Testis (tissue), 3 donors: Measurements from ENCODE around the gene NLGN4X. TPM values are rescaled to one million over a fixed set of nuclear protein-coding genes. Genes with fewer than 3 reads are reported as not detected.

Experiments
- DNase-seq: peaks from one replicate; pipeline ENCODE4 v3.0.0-alpha.2; 2019
- H3K27ac ChIP-seq, 2 donors: fragments of 200-600 bp; sonication (generic); one replicate each; pipeline ENCODE4 v1.5.1; 2019
- H3K27me3 ChIP-seq: fragments of 200-600 bp; sonication (generic); one replicate; pipeline ENCODE4 v1.5.1; 2019
- H3K36me3 ChIP-seq: fragments of 200-600 bp; sonication (generic); one replicate; pipeline ENCODE4 v1.5.1; 2017; ENCODE audit warnings: low read depth; ENCODE audit errors: missing control alignments
- H3K4me1 ChIP-seq: fragments of 200-600 bp; sonication (generic); one replicate; pipeline ENCODE4 v1.5.1; 2019
- H3K4me3 ChIP-seq, 2 donors: fragments of 200-600 bp; sonication (generic); one replicate each; pipeline ENCODE4 v1.5.1; 2017 to 2019
- H3K9me3 ChIP-seq: fragments of 200-600 bp; sonication (generic); one replicate; pipeline ENCODE4 v1.5.1; 2017
- POLR2A ChIP-seq: fragments of 450-650 bp; IDR thresholded peaks from one replicate; pipeline ENCODE4 v1.6.1; 2017; ENCODE audit warnings: antibody characterized with exemption, mild to moderate bottlenecking, moderate library complexity
- WGBS, 2 donors: methylation state at CpG; one replicate each; pipeline ENCODE4 v1.1.5; 2018; 5-methylcytosine and 5-hydroxymethylcytosine counted together
- intact Hi-C: fragments of 100-400 bp; cut with DNase I; formaldehyde crosslinking; loops from one replicate; pipeline ENCODE4 v1.15.1; 2023; ENCODE audit warnings: low total_unique reads
- polyA plus RNA-seq: library from polyadenylated mRNA; stranded (reverse); fragments of 350-450 nt; fragmentation: Illumina TruSeq; extraction: RNeasy Lipid Tissue Mini Kit (QIAGEN cat#74804); gene quantifications from one replicate; pipeline ENCODE4 v1.2.3, GENCODE V29; 2014; ENCODE audit warnings: low read depth, low replicate concordance; ENCODE audit not compliant: insufficient read depth
- total RNA-seq, 2 donors: library from RNA; depleted of rRNA; stranded (reverse); fragments of >200 nt; gene quantifications; one replicate each; pipeline ENCODE4 v1.2.3, GENCODE V29; 2016
- TF ChIP-seq, protein P1 (sequence below), 3 experiments: fragments of 450-650 bp in 2 of 3; fragments of 200-600 bp in 1 of 3; sonication (generic) in 1 of 3; IDR thresholded peaks; one replicate each; pipeline ENCODE4 v1.5.1; 2016 to 2019; ENCODE audit warnings: antibody characterized with exemption in 3 of 3, mild to moderate bottlenecking in 2 of 3, moderate library complexity in 1 of 3

The NLGN4X gene
- total and polyA plus RNA-seq, 3 donors from 2014 or later = 3.6 to 15.9 (median 10.4) TPM

DNA sequence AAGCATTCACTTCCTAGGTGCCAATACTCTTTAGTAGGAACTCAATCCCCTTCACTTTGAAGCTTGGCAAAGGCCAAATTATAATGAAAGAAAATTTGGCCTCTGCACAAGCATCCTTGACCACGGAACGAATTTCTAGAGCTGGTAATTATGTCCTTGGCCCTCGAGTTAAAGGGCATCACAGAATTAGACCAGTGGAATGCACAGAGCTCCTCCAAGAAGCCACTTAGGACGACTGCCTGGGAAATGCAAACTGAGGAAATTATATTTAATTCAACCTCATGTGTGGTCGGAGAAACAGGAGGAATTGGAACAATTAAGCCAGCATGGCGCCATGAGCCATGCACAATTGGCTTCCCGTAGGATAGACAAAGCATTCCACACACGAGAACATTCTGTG lies 59.3 kb downstream of the NLGN4X start:
- peak; percentile 14 for DNase-seq
- TF ChIP-seq, protein P1, sequence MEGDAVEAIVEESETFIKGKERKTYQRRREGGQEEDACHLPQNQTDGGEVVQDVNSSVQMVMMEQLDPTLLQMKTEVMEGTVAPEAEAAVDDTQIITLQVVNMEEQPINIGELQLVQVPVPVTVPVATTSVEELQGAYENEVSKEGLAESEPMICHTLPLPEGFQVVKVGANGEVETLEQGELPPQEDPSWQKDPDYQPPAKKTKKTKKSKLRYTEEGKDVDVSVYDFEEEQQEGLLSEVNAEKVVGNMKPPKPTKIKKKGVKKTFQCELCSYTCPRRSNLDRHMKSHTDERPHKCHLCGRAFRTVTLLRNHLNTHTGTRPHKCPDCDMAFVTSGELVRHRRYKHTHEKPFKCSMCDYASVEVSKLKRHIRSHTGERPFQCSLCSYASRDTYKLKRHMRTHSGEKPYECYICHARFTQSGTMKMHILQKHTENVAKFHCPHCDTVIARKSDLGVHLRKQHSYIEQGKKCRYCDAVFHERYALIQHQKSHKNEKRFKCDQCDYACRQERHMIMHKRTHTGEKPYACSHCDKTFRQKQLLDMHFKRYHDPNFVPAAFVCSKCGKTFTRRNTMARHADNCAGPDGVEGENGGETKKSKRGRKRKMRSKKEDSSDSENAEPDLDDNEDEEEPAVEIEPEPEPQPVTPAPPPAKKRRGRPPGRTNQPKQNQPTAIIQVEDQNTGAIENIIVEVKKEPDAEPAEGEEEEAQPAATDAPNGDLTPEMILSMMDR (IDR thresholded peaks at IDR 0.05) = no peak
- 46 to 60% methylated on average over 8 of the region's 8 CpGs for WGBS, 2 donors
- H3K36me3 ChIP-seq = no peaks in the 10 kb centered on the region
- intact Hi-C loops = no loop called here
- no peak overlapping the region for H3K4me3 ChIP-seq
- H3K4me1 ChIP-seq = no peaks in the 10 kb centered on the region
- H3K27me3 ChIP-seq = no peaks in the 10 kb centered on the region
- no peaks in the 10 kb centered on the region for H3K9me3 ChIP-seq
- no peak overlapping the region for H3K27ac ChIP-seq

DNA sequence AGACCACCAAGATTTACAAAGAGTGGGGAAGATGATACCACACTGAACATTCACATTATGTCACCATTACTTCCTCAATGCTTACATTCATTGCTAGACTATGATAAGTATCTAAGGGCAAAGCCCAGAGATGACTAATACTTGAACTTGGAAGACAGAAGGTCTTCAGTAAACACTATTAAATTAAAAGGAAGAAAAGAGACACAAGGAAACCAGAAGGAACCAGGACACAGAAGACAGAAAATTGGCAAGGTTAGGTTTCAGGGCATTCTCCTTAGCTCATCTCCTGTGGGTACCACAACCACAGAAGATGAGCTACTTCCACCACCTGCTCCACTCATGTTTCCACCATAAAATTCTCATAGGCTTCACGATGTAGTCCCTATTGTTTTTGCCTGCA lies 64.9 kb downstream of the NLGN4X start:
- intact Hi-C loops = no loop called here
- Histone ChIP-seq H3K4me1 (no peaks in the 10 kb centered on the region), H3K4me3 (no peak overlapping the region), H3K36me3 (no peaks in the 10 kb centered on the region), H3K27ac (no peak overlapping the region), H3K27me3 (no peaks in the 10 kb centered on the region), H3K9me3 (no peaks in the 10 kb centered on the region)
- DNase-seq = no peak
- TF ChIP-seq POLR2A = no peak
- TF ChIP-seq, protein P1 (IDR thresholded peaks at IDR 0.05) = no peak
- WGBS, 2 donors = 69 to 91% methylated on average over 1 of the region's 1 CpG

DNA sequence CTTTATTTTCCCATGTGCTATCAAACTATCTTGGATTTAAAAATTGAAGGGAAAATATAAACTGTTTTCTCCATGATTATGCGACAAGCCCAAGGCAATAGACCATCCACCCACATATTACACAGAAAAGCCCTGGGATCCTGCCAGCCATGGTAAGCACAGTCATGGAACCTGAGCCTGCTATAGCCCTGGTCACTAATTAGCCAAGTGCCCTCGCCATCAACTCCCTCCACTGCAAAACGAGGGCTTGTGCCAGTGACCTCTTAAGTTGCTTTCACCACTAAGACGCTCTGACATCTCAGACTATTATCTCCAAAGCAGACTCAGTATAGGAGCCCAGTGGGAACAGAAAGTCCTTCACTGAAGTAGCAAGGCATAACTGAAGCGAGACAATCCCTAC lies 69.2 kb downstream of the NLGN4X start:
- TF ChIP-seq, protein P1 (IDR thresholded peaks at IDR 0.05) = no peak
- no peak for TF ChIP-seq POLR2A
- intact Hi-C loops = no loop called here
- WGBS, 2 donors = 45 to 53% methylated on average over 3 to 5 of the region's 5 CpGs
- H3K27ac ChIP-seq = no peak overlapping the region
- H3K4me3 ChIP-seq = no peak overlapping the region
- no peaks in the 10 kb centered on the region for H3K36me3 ChIP-seq
- H3K9me3 ChIP-seq = no peaks in the 10 kb centered on the region
- no peaks in the 10 kb centered on the region for H3K27me3 ChIP-seq
- no peaks in the 10 kb centered on the region for H3K4me1 ChIP-seq
- no peak for DNase-seq

DNA sequence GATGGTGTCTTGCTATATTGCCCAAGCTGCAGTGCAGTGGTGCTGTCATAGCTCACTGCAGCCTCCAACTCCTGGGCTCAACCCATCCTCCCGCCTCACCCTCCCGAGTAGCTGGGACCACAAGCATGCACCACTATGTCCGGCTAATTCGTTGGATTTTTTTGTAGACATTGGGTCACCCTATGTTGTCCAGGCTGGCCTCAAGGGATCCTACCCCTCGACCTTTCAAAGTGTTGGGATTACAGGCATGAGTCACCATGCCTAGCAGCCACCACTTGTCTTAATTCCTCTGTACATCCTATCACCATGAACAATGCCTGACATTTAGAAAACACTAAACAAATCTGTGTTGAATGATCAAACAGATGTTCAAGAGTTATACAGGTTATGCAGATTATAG lies 76.7 kb downstream of the NLGN4X start:
- Histone ChIP-seq H3K27ac (no peak overlapping the region), H3K27me3 (no peaks in the 10 kb centered on the region), H3K4me1 (no peaks in the 10 kb centered on the region), H3K4me3 (no peak overlapping the region), H3K9me3 (no peaks in the 10 kb centered on the region), H3K36me3 (no peaks in the 10 kb centered on the region)
- 80 to 95% methylated on average over 1 to 5 of the region's 5 CpGs for whole genome bisulfite sequencing, 2 donors
- TF ChIP-seq, protein P1 (IDR thresholded peaks at IDR 0.05) = no peak
- no peak for TF ChIP-seq POLR2A
- intact Hi-C loops = no loop called here
- DNase-seq = no peak

DNA sequence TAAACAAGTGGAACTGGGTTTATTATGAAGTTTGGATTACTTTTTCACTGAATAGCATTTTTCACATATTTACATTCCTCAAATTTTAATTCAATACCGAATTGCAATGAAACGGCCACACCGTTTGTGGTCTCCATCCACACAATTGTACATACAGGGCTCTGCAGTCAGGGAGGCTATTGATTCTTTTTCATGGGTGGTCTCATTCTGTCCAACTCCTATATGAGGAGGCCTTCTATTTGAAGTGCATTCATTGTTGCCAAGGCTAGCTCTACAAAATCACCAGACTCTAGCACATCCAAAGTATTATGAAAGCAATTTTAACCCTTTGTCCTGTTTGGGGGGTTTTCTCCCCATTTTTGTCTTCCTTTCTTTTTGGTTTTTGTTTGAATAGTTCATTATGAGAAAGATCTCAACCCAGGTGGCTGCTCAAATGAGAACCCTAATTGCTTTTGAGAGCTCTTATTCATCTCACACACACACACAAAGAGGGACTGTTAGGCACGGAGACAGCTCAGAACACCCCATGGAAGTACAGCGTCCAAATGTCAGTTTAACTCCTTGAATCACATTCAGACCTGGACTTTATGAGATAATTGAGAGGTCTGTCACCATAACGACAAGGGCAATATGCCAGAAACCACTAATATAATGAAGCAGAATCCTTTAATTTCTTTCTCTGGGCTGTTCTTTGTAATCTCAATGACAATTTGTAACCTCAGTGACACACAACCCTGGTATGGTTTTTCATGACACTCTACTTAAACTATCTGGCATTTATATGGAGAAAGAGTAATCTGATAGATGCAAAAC lies 79.4 kb downstream of the NLGN4X start:
- no peaks in the 10 kb centered on the region for H3K9me3 ChIP-seq
- H3K4me3 ChIP-seq = no peak overlapping the region
- intact Hi-C loops = no loop called here
- WGBS, 2 donors = 84 to 85% methylated on average over 6 of the region's 6 CpGs
- DNase-seq = no peak
- H3K4me1 ChIP-seq = no peaks in the 10 kb centered on the region
- no peaks in the 10 kb centered on the region for H3K27me3 ChIP-seq
- no peak for TF ChIP-seq POLR2A
- TF ChIP-seq, protein P1 (IDR thresholded peaks at IDR 0.05) = no peak
- H3K36me3 ChIP-seq = no peaks in the 10 kb centered on the region
- H3K27ac ChIP-seq = no peak overlapping the region
